ENCODE results near the gene SPATS1. TPM values are rescaled to one million over a fixed set of nuclear protein-coding genes. Genes with fewer than 3 reads are reported as not detected.

SPATS1 gene
- total and polyA plus RNA-seq, 2 donors (not counting 1 experiment from before 2014, with no cell fraction given) = not detected

- no peak for ATAC-seq (ENCODE audit: low read depth)
- no peak for DNase-seq
- TF ChIP-seq CTCF (IDR thresholded peaks at IDR 0.05) (no peak), EZH2 (IDR thresholded peaks at IDR 0.05; ENCODE audit: borderline replicate concordance, insufficient read depth, low read depth, low read length, poor library complexity, severe bottlenecking) (no peak)
- Histone ChIP-seq H3K4me2 (replicated peaks; ENCODE audit: low read depth, low read length, poor library complexity, severe bottlenecking) (no peak overlapping the region), H3K4me3 (ENCODE audit: control extremely low read depth in 1 of 5, extremely low read depth in 1 of 5, insufficient read depth in 1 of 5, low read depth in 2 of 5, low read length in 4 of 5) (no peak overlapping the region), H3K9ac (ENCODE audit: low read length) (no peak overlapping the region), H3K4me1 (ENCODE audit: control insufficient read depth in 2 of 2, insufficient read depth in 2 of 2, low read length in 2 of 2) (peaks cover 13 to 19% of the 10 kb centered on the region in 2 donors), H3K36me3 (replicated peaks in 1 of 2; ENCODE audit: control extremely low read depth in 1 of 2, control insufficient read depth in 1 of 2, extremely low read depth in 1 of 2, insufficient read depth in 2 of 2, low read length in 1 of 2) (peaks cover 0 to under 1% of the 10 kb centered on the region in 2 experiments), H3K9me3 (ENCODE audit: control extremely low read depth in 1 of 3, control insufficient read depth in 2 of 3, insufficient read depth in 1 of 3, low read length in 2 of 3) (peaks cover 0 to 7% (median 0%) of the 10 kb centered on the region in 3 donors), H2AFZ (ENCODE audit: insufficient read depth, low read depth, low read length, poor library complexity, severe bottlenecking) (no peak overlapping the region), H4K20me1 (ENCODE audit: control insufficient read depth, insufficient read depth, low read length, poor library complexity, severe bottlenecking) (peaks cover 7% of the 10 kb centered on the region), H3K79me2 (ENCODE audit: control insufficient read depth, insufficient read depth, low read length) (no peaks in the 10 kb centered on the region), H3K27ac (ENCODE audit: low read length in 2 of 2) (no peak overlapping the region), H3K27me3 (replicated peaks in 1 of 4; ENCODE audit: control extremely low read depth in 1 of 4, control insufficient read depth in 3 of 4, insufficient read depth in 4 of 4, low read length in 3 of 4) (peaks cover 0 to 59% (median 27%) of the 10 kb centered on the region in 4 experiments)
- 81% methylated on average over 5 of the region's 7 CpGs for WGBS (ENCODE audit: insufficient coverage)
- Mint-ChIP-seq H3K9me3 (ENCODE audit: insufficient read depth) (no peaks in the 10 kb centered on the region), H3K4me1 (peaks cover 3% of the 10 kb centered on the region), H3K27me3 (peaks cover 52% of the 10 kb centered on the region), H3K27ac (no peak overlapping the region), H3K4me3 (no peak overlapping the region)
- POLR2A ChIA-PET = no interaction called here
- intact Hi-C loops (cut with micrococcal nuclease) = no loop called here
- CTCF ChIA-PET = interaction anchor here (0.8 to 1.9 kb wide), 6 partner anchors 8 to 122 kb away, joined by 3 to 14 read pairs (median 4); partner anchors contain the start of gene AARS2
Measured at GRCh38 chr6:44294832-44295791, 47.3 kb upstream of the SPATS1 start.
